HG03378 (cell line): ENCODE data around the gene TNFRSF14.

Source experiments
- ATAC-seq: cut with Tn5 transposase; IDR thresholded peaks from one replicate; pipeline ENCODE4 v1.9.1; 2021; ENCODE audit warnings: mild to moderate bottlenecking, moderate library complexity; ENCODE audit not compliant: unreplicated experiment

The TNFRSF14 gene

DNA sequence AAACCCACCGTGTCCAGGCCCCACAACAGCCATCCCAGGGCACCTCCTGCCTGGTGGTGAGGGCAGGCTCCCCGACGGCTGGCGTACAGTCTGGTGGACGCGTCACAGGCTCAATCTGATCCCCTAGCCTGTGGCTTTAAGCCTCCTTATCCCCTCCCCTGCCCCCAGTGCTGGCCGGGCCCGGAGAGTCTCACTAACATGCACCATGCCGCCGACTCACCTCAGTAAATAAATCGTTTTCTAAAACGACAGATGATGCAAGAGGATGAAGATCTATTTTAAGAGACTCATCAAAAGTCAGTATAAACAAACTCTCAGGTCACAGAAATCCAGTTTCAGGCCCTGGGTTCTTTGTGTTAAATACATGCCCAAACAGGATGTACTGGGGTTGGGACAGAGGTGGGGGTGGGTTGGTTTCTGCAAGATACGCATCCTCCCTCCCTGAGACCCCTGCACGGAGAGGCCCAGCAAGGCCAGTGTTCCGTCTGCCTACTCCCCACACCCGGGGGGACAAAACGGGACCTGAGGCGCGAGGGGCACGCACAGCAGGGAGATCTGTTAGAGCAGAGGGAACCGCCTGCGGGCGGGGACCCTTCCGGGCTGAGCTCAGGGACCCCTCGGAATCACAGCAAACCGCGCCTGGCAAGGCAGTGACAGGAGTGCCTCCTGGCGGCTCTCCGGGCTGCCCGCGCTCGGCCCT lies 32.8 kb upstream of the TNFRSF14 start:
- no peak for ATAC-seq

DNA sequence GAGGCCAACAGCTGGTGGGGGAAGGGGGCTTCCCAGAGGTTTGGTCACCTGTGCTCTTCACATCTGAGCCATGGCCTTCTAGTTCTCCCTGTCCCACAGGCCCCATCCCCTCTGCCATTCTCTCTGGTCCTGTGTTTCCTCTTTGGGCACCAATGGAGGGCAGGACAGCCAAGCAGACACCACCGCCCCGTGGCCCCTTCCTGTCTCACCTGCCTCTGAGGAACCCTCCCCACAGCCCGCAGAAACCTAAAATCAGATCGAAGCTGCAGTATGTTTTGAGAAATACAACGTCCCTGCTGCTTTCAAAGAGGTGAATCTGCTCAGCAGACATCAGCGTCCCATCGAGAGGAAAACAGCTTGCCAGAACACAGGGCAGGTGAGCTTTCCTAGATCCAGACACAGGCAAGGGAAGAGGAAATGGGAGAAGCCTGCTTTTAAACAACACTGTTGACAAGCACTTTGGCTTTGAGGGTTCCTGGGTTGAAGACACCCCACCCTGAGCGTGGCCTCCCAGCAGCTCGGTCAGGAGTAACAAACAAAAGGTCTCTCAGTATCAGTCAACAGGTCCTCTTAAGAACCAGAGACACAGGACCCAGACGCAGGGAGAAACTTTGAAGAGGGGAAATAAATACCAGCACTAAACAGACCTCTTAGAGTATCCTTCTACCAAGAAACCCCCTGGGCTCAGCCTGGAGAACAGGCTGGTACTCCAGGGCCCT lies 32.1 kb upstream of the TNFRSF14 start:
- no peak for ATAC-seq

DNA sequence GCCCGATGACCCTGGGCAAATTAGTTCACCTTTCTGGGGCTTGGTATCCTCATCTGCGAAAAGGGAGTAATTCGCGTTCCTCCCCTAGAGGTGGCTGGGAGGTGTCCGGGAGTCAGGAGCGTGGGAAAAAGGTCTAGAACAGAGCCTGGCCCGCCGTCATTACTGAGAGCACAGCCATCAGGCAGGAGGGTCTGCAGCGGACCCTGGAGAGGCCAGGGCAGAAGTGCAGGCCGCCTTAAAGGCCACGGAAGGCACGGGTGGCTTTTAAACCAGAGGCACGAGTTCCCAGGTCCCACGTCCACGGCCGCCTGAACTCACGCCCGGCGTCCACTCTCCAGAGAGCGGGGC lies 30.6 kb upstream of the TNFRSF14 start:
- ATAC-seq: no peak

DNA sequence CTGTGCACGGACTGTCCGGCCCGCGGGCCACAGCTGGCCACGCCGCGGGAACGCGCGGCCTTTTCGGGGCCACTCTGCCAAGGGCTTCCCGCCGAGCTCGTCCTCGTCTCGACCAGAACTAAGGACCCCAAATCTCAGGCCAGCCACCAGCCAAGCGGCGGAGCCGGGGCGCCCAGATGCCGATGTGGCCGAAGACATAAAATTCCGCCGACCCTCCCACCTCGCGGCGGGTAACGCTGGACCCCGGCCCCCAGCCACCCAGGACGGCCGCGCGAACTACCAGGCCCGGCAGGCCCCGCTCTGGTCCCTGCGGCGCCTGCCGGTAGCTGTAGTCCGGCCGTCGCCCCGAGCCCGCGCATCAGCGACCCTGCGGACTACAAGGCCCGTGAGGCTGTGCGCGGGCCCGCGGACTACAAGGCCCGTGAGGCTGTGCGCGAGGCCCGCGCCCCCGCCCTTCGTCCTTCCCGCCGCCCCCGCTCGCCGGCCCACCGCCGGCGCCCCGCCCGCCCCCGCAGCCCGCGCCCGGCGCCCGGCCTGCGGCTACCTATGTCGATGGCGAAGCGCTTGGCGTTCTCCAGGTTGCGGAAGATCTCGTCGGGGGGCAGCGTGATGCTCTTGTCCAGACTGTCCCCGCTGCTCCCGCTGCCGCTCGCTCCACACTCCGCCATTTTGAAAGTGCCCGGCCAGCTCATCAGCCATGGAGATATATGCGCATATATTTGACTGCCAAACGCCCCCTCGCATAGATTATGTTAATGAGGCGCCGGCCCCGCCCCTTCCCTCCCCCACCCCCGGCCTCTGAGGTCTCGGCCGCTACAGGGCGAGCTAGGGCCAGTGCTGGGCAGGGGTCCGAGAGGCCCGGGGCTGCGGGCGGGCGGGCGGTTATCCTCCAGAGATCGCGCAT lies 30.0 kb upstream of the TNFRSF14 start, which contains the start of gene PANK4:
Gene PANK4, minus strand, starts transcription at position 677 of the 904 bp plus-strand sequence. Its CDS starts 9 bp downstream, at position 668.
- peak; percentile 63 for ATAC-seq

DNA sequence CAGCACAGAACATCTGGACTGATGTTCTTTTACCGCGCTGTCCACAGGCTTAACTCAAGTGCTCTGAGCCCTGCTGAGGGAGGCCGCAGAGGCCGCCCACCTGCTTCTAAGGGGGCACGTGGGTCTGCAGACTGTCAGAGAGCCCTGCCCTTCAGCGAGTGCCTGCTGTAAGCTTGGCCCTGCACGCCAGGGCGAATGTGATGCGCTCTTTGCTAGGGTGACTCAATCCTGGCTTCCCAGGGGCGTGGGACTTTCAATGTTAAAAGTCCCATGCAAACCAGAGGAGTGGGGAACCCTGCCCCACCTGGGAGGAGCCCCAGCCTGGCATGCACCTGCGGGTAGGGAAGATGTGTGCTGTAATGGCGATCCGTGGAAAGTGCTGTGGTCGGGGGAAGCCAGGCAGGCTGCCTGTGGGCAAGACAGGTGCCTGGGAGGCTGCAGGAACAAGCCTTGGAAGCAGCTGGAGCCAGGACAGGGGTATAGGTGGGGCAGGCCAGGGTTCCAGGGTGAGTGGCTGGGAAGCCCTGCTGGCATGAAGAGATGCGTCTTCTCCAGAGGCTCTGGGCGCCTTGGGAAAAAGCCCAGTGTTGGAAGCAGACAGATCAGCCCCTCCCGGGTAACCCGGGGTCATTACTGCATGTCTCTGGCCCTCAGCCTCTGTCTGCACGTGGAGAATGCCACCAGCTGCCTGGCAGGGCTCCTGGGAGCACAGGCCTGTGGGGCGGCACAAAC lies 29.2 kb upstream of the TNFRSF14 start:
- peak; percentile 32 for ATAC-seq

DNA sequence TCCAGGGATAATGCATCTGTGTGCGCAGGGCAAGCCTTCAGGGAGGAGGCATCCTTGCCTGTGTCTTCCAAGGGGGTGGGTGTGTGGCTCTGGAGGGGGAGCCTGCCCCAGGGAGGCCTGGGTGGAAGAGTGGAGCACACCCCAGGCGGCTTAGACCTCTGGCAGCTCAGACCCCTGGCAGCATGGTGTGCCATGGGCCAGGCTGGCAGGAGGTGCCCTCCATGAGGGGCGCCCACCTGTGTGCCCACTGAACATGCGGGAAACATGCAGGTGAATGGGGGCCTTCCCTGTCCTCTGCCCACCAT lies 28.7 kb upstream of the TNFRSF14 start:
- ATAC-seq: no peak

DNA sequence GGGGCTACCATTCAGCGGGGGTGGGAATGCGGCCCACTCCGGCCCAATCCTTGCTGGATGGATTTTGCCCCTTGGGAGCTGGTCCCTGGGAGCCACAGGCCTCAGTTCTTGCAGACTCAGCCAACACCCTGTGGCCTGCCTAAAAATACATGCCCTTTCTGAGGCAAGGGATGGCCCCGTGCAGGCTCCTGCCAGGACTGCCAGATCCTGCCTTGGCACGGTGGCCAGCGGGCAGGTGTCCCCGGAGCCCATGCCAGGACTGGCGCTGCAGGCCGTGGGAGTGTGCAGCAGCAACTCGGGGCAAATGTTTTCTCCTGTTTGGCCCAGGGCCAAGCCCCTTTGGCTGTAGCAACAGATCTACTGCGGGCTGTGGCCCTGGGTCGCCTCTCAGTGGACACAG lies 28.2 kb upstream of the TNFRSF14 start:
- ATAC-seq: no peak

DNA sequence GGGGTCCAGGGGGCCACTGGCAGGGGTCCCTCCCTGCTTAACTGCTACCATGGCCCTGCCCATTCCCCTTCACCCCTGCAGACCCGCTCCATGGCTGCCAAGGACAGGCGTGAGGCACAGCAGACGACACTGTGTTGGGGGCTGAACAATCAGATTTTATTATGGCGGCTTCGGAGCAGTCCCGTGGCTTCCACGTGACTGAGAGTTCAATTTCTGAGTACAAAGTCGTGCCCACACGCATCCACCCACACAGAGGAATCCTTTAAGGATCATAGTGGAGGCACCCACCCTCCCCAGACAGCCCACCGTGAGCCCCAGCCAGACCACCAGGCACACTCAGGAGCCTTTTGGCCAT lies 27.6 kb upstream of the TNFRSF14 start:
- no peak for ATAC-seq

DNA sequence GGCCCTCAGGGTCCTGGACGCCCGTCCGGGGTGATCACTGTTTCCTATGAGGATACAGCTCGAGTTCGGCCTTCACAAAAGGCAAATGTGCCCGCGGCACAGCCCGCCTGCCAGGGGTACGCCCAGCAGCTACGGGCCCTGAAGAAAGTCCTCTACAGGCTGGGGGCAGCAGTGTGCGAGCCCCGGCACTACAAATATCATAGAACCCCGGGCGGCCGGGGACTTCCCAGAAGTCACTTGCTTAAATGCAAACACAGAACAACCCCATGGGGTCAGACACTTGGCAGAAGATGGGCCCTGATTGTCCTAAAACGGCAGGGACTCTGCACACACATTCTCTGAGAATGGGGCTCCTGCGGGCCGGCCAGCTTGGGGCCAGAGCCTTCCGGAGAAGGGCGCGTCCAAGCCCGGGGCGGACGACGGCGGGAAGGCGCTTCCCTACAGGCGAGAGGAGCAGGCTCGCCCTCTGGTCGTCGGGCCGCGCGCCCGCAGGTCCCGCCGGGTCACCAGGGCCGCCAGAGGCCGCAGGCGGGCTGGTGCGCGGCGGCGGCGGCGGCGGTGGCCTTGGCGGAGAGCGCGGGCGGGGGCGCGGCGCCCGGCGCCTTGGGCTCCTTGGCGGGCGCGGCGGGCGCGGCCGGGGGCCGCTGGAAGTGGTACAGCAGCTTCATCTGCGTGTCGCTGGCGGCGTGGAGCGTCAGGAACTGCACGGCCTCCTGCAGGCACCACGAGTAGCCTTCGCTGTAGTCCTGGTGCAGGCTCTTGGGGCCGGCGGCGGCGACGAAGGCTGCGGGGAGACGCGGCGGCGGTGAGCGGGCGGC lies 27.0 kb upstream of the TNFRSF14 start:
- no peak for ATAC-seq

DNA sequence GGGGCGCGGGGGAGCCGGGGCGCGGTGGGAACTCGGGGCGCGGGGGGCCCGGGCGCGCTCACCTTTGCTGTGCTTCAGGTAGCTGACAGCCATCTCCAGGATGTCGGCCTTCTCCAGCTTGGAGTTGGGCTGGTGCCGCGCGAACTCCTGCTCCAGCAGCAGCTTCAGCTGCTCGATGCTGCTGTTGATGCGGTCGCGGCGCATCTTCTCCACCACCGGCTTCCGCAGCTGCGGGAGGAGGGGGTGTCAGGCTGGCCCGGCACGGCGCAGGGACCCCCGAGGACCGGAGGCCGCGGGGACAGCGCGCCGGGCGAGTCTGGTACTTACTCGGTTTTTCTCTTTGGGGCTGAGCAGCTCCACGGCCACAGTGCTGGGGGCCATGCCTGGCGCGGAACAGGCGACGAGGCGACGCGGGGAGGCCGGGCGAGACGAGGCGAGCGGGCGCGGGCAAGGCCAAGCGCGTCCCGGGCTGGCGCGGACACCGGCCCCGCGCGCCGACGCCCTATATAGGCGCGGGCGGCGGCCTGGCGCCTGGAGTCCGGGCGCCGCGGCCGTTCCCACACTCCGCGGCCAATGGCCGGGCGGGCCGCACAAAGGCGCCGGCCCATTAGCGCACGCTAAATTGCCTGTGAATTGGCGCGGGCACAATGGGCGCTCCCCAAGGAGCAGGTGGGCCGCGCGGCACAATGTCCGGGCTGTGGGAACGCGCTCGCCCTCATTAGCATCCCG lies 26.2 kb upstream of the TNFRSF14 start, which contains the start of gene HES5:
Gene HES5, minus strand, starts transcription at position 480 of the 729 bp plus-strand sequence. Its CDS starts 99 bp downstream, at position 381.
- ATAC-seq: no peak

DNA sequence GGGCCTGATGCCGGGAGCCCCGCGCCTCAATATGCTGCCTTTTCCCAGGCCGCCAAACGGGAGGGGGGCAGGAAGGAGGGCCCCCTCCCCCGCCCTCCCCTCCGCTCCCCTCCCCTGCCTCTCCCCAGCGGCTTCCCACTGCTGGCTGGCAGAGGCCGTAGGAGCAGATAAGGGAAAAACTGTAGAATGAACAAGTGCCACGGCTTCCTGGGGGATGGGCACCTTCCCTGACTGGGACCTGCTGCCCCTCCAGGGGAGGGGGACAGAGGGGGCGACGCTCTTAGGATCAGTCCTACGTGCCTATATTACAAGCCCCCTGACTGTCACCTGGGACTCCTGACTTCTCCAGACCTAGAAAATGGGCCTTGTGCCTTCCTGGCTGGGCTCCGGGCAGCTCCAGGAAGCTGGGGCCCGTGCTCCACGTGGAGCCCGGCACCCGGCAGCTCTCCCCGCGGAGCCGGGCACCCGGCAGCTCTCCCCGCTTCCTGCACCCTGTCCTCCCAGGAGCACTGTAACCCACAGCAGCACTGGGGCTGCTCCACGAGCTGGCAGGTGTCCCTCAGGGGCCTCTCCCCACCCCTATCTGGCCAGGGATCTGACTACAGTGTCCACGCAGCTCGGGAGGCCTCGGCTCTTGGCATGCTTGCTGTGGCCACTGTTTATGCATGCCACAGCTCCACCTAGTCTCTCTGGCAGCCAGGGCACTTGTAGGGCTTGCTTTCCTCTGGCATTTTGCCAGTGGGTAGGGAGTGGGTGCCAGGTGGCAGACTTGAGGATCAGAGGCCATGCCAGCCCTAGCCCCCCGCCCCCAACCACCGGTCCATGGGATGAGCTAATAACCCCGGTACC lies 25.4 kb upstream of the TNFRSF14 start:
- no peak for ATAC-seq

DNA sequence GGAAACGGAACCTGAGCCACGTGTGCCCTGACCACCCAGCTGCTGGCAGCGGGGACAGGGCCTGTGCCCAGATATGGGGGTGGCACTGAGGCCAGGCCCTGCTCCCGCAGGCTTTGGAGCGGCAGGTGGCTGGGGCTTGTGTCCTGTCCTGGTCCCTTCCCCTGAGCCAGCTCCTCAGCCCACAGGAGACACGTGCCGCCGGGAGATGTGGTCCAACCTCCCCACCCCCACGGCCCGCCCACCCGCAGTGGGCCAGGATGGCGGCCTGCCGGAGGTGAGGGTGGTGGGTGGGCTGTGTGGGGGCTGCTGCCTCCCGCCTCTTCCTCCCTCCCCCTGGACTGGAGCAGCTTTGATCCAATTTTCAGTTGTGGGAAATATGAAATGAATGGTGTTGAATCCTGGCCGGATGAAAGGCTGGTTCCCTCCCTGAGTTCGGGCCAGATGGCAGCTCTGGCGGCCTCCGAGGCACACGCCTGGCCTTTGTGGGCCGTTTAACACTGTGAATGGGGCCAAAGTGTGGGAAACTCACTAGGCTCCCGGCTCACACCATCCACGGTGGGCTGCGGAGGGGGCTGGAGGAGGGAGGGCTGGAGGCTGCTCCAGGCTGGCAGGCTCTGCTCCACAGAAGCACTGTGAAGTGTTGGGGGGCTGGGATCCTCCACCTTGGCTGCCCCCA lies 23.5 kb upstream of the TNFRSF14 start:
- ATAC-seq: no peak

DNA sequence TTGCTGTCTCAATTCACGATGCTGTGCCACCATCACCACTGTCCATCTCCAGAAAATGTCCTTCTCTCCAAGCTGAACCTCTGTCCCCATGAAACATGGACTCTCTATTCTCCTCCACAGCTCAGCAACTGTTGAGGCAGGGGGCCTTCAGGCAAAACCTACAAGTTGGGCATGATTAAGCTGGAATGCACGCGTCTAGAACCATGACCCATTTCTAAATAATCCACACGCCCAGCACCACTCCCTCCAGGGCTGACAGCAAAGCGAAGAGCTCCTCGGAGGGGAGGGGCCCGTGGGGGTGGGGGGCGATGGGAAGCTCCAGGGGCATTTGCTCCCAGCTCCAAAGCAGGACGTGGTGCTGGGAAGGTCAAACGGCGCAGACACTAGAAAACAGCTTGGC lies 22.8 kb upstream of the TNFRSF14 start:
- ATAC-seq: no peak

DNA sequence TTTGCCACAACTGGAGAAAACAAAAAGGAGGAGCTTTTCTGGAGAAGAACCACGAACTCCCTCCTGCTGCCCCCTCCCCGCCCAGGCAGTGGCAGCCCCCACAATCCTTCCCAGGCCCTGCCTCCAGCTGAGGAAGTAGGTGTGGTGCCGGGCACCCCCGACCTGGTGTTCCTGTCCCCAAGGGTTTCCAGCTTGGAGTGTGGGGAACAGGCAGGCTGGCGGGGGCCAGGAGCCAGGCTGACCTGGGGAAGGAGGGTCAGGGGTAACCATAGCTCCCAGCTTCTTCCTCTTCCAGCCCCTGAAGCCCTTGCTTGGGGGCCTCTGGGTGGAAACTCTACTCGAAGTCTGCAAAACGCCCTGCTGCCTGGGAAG lies 21.9 kb upstream of the TNFRSF14 start:
- ATAC-seq: no peak

DNA sequence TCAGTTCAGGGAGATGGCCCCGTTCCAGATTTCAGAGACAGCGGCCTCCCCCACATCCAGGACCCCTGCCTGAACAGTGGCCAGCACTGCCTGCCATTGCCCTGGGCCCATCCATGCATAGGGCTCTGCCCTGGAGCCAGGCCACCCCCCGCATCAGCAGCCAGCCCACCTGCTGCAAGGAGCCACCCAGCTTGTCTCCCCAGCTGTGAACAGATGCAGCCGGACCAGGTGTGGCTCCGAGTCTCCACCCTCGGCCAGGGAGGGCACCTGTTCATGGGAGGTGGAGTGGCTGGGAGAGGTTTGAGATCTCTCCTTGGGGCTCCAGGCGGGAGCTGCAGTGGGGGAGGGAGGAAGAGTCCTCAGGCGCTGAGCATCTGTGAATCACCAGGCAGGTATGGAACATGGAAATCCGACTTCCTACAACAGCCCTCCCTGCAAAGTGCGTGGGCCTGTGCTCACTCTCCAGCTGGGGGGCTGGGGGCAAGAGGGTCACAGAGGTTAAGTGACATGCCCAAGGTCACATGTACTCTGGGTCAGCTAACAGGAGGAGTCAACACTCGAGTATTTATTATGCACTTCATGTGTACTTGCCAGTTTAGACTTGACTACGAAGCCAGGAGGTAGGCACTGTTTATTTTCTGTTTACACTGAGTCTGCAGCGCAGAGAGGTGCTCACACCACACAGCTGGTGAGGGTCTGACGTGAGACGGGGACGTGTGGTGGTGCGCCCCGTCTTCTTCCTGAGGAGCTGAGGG lies 21.3 kb upstream of the TNFRSF14 start:
- ATAC-seq: no peak

DNA sequence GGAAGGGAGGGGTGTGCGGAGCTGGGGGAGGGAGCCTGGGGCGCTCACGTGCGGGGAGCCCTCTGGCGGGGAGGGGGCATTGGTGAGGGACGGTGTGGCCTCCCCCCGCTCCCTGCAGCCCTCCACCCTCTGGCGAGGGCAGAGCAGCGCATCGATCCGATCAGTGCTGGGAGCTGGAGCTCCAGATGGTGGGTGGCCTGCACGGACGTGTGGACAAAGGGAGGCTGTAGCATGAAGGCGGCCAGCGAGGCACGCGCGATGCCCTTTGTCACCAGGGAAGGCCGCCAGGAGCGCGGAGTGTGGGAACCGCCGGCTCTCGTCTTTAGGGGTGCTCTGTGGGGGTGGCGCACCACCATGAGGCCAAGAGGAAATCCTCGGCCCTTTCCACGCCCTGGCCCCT lies 20.7 kb upstream of the TNFRSF14 start:
- no peak for ATAC-seq

DNA sequence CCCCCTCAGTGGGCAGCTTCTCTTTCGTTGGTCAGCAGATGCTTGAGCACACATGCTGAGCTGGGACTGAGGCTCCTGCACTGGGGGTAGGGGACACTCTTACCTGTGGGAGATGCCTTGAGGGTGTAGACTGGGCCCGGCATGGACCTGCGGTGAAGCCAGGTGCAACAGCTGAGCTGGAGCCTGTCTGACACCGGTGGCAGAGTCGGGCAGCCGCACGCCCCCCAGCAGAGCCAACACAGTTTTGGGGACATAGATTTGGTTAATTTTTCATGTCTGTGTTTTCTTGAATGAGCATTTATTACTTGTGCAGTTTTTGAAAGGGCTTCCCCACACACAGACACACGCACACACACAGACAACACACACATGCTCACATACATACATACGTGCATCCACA lies 20.2 kb upstream of the TNFRSF14 start:
- ATAC-seq: no peak

DNA sequence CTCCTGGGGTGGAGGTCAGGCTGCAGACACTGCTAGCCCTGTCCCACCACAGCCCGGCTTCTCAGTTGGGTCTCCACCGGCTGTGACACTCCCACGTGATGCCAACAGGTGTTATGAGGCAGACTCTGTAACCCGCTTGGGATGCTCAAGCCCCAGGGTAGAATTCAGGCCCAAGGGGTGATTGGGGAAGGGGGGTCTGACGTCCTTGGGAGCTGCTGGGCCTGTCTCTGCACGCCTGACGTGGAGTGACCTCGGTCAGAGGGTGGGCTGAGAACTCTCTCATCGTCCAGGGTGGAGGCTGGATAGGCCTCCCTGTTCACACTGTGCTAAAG lies 18.4 kb upstream of the TNFRSF14 start:
- no peak for ATAC-seq
